GM18502 (cell line): Measurements from ENCODE around the gene ZNF217.
"Not testable (repeated sequence)": the region's sequence is repeated elsewhere in the genome, so short reads cannot be mapped to it uniquely, and the experiment has no call there.

ENCODE experiments used
- ATAC-seq: cut with Tn5 transposase; IDR thresholded peaks from one replicate; pipeline ENCODE4 v1.9.1; 2021; ENCODE audit warnings: mild to moderate bottlenecking; ENCODE audit not compliant: unreplicated experiment, poor library complexity

The ZNF217 gene

DNA sequence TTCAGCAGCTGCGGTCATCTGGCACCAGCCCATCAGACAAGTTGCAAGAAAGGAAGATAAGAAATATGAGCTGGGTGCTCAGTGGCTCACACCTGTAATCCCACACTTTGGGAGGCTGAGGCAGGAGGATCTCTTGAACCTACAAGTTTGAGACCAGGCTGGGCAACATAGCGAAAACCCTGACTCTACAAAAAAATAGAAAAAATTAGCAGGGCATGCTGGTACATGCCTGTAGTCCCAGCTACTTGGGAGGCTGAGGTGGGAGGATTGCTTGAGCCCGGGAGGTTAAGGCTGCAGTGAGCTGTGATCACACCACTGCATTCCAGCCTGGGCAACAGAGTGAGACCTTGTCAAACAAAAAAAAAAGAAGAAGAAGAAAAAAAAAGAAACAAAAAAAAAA, 57.3 kb downstream of the ZNF217 start:
- ATAC-seq: not testable (repeated sequence)

GRCh38 chr20:53535878-53536277, 57.8 kb downstream of the ZNF217 start:
- ATAC-seq: no peak

DNA sequence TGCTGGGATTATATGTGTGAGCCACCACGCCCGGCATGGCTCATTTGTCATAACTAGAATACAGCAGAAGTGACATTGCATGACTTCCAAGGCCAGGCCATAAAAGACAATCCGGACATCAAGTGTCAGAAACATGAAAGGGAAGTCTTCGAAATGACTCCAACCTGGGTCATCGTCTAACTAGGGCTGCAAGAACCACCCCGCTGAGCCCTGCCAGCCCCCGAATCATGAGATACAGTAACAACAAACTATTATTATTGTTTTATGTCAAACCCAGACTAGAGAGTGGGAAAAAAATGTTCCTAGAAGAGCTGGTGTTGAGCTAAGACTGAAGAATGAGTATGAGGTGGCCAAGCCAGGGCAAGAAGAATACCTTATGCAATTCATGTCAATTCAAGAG, 59.6 kb downstream of the ZNF217 start:
- no peak for ATAC-seq

- ATAC-seq: no peak
Measured at GRCh38 chr20:53533500-53533899, 60.1 kb downstream of the ZNF217 start.

- ATAC-seq: not testable (repeated sequence)
Measured at GRCh38 chr20:53532654-53533312, 60.9 kb downstream of the ZNF217 start.

- ATAC-seq: no peak
Measured at GRCh38 chr20:53530440-53530839, 63.2 kb downstream of the ZNF217 start.

GRCh38 chr20:53529658-53530057, 64.0 kb downstream of the ZNF217 start:
- no peak for ATAC-seq

- no peak for ATAC-seq
Measured at GRCh38 chr20:53527196-53527595, 66.4 kb downstream of the ZNF217 start.

DNA sequence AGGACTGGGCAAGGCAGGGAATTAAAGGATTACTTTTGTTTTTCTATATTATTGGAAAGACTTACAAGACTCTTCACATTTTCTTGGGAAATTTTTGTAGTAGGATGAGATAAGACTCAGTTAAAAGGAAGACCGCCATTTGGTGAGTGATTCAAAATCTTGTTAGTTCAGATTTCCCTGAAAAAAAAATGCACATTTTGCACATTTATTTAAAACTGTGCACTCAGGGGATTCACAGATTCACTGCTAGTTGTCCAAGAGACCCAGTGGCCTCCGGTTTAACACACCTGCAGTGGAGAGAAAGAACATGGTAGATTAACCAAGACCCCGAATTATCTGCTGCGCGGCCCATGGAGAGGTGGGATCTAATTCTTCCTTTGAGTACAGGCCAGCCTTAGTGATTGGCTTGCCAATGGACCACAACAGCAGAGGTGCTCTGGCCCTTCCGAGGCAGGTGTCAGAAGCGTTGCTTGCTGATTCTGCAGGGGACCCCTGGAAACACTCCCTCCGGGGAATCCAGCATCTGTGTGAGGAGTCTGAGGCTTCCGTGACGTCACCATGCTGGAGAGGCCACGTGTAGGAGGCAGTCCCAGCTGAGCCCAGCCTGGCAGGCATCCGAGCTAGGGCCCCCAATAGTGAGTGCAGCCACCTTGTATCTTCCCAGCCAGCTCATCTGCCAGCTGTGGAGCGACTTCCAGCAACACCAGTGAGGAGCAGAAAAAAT, 68.9 kb downstream of the ZNF217 start:
- no peak for ATAC-seq

GRCh38 chr20:53523615-53524014, 70.0 kb downstream of the ZNF217 start:
- ATAC-seq: not testable (repeated sequence)

GRCh38 chr20:53522696-53523095, 70.9 kb downstream of the ZNF217 start:
- ATAC-seq: no peak

DNA sequence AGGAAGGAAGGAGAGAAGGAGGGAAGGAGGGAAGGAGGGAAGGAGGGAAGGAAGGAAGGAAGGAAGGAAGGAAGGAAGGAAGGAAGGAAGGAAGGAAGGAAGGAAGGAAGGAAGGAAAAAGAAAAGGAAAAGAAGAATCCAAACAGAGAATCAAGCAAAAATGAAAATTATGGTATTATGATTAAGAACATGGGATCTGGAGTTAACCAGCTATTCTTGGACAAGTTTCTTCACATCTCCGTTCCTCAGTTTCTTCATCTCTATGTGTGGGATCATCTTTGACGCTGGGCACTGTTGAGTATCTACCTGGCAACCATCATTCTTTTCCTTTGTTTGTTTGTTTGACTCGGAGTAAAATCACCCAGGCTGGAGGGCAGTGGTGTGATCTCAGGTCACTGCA, 71.6 kb downstream of the ZNF217 start:
- ATAC-seq: no peak

DNA sequence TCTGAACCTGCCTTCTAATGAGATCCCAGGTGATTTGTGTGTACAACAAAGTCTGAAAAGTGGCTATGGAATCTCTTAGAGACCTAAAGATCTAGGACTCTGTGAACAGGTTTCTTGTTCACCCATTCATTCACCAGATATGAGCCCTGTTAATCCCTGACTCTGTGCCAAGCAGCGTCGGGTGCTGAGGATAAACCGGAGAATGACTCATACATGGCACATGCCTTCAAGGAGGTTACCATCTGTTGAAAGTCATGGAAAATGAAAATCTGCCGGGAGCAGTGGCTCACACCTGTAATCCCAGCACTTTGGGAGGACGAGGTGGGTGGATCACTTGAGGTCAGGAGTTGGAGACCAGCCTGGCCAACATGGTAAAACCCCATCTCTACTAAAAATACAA, 72.2 kb downstream of the ZNF217 start:
- ATAC-seq: not testable (repeated sequence)

DNA sequence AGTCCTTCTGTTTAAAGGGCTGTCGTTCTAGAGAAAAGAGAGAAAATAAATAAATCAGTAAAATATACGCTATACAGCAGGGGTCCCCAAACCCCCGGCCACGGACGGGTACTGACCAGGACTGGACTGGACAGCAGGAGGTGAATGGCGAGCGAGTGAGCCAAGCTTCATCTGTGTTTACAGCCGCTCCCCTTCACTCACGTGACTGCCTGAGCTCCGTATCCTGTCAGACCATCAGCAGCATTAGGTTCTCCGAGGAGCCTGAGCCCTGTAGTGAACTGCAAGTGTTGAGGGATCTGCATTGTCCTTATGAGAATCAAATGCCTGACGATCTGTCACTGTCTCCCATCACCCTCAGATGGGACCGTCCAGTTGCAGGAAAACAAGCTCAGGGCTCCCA, 76.5 kb downstream of the ZNF217 start:
- ATAC-seq: no peak
